GM19239 (cell line): ENCODE results near the gene TNFSF10.
"Not testable (repeated sequence)": the region's sequence is repeated elsewhere in the genome, so short reads cannot be mapped to it uniquely, and the experiment has no call there.

Experiments used
- DNase-seq: peaks from one replicate; pipeline ENCODE4 v3.0.0; 2011; ENCODE audit warnings: low spot score; ENCODE audit not compliant: insufficient read length
- FAIRE-seq: peaks from 2 replicates; lab custom pipeline; 2011; peaks lifted over from hg19 to GRCh38; lab: Jason Lieb, UNC

Gene TNFSF10

DNA sequence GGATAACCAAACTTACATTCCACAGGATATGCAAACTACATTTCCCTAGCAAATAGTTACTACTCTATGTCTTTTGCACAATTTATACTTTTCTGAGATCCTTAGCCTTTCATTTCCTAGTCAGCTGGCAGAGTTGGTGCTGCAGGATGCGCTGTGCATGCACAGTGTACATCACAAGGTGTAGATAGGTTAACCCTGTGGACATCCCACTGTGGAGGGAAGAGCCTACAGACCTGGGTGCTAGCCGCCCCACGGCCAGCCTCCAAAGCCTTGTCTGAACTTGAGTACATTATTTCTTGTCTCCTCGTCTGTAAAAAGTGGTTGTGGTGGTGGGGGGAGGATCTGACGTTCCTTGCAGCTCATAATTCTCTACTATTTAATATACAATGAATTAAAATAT is 3.5 kb downstream of the TNFSF10 start:
- DNase-seq (no peak), FAIRE-seq (no peak)

DNA sequence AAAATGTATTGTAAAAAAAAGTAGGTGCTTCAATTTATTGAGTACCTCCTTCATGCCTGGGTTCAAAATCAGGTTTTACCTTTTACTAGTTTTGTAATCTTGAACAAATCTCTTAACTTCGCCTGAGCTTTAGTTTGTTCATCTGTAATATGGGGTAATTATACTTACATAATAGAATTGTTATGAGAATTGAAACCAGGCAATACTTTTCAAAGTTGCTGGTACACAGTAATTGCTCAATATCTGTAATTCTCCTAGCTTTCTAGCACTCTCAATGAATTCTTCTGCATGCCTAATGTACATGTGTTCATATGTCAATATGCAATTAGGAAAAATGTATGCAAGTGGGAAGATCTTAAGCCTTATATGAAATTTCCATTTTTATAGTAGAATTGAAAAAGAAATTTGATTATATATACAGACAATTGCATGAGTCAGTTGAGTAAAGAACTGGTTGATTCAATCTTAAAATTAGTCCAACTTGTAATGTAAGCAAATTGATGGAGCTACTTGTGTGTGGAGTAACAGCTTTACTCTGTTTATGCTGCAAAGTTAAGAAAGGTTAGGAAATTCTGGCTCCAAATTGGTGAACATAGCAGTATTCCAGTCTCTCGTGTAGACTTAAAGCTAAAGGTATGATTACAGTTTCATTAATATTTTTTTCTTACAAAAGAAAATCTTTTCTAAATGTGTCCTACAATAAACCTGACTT is 4.1 kb downstream of the TNFSF10 start:
- no peak for FAIRE-seq
- no peak for DNase-seq

DNA sequence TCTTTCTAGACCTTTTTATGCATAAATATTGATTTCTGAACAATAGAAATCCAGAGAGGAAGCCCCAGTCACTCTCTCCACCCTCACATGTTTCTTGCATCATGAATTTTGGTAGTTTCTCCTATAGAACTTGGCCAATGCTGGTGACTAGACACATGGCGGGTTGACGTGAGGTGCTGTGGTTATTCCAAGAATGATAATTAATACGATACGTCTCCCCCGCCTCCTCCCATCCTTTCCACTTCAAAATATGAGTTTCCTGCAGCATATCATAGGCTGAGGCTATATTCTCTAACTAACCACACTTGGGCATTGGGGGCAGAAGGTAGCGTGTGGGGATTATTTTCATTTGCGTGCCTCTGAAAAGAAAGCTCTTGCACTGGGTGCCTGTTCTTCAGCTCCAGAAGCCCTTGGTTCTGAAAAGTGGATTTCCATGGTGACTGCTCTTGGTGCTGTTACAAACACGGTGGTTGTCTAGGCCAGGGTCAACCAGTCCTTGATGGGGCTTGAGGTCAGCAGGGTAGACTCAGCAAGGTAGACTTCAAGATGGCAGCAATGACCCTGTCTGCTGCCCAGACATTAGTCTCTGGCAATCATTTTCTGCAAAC is 5.3 kb downstream of the TNFSF10 start:
- DNase-seq, result no peak

DNA sequence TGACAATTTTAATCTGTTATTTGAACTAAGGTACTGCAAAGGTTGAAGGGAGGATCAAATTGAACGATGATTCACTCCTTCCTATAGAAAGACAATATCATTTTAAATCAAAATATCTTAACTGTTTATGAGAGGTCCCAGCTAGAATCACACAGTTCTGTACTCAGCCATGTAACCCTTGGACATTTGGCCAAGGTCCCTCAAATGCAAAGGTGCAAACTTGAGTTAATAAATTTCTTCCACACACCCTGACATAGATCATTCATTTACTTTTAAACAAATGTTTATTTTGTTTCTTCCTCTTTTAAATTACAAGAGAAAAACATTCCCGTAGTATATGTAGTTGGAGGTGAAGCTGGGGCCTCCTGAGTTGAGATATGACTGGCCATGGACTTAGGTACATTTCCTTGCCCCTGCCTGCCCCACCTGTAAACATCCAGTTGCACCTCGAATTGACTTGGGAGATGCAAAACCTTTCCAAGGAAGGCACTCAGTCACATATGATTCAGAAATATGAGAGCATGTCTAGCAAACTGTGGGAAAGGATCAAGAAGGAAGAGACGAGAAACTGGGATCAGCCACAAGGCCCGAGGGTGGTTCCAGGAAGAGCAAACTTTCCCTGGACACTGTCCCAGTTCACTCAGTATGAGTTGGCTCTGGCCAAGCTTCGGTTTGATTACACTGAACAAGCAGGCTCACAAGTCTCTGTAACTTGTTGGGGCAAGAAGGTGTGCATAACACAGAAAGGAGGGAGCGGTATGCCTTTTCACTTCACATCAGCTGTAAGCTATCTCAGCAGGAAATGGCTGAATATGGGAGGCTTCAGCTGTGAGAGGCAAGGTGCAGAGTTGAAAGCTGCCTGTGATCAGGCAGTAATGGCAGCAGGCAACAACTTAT is 6.7 kb downstream of the TNFSF10 start:
- peak; percentile 89 for FAIRE-seq
- DNase-seq, result no peak

More for the DNA sequence above, 5.3 kb downstream of the TNFSF10 start:
- no peak for FAIRE-seq

DNA sequence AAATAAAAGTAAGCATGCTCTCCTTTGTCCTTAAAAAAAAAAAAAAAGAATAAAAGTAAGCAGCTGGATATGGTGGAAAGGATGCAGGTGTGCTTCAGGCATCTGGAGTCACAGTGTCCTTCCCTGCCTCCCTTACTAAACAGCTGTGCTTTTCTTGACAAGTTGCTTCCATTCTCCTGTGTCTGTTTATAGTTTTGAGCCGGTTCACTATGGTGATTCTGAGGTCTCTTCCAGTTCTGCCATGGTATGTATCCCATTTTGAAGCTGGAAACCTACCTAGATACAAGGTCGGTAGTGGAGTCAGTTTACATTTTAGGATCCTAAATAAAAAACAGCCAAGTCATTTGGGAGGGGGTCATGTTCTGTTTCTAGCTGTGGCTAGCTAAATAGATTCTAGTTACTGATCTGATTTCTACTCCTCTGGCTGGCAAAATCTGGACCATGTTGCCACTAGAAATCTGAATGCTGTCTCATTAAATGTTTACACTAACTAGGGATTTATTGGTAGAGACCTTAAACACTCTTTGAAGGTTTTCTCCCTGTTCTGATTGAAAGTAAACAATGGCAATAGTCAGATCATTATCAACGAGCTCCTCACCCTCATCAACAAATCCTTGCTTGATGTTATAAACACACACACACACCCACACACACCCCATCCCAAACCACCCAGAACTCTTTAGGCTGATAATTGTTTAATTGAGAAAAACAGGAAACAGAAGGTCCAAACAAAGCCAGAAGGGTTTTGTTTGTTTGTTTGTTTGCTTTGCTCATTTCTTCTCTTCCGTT is 7.9 kb downstream of the TNFSF10 start:
- no peak for DNase-seq
- FAIRE-seq, result peak; percentile 68

DNA sequence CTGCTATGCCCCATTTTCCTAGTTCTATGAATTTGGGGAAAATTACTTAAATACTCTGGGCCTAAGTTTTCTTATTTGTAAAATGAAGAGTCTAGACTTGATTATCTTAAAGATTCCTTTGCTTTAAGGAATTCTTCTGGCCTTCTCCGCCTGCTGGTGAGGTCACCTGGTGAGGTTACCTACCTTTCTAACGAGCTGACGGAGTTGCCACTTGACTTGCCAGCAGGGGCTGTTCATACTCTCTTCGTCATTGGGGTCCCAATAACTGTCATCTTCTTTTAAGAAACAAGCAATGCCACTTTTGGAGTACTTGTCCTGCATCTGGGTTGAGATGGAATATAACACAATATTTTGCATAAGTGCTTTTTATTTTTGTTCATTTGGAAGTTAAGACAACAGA is 8.6 kb downstream of the TNFSF10 start:
- no peak for FAIRE-seq
- no peak for DNase-seq

DNA sequence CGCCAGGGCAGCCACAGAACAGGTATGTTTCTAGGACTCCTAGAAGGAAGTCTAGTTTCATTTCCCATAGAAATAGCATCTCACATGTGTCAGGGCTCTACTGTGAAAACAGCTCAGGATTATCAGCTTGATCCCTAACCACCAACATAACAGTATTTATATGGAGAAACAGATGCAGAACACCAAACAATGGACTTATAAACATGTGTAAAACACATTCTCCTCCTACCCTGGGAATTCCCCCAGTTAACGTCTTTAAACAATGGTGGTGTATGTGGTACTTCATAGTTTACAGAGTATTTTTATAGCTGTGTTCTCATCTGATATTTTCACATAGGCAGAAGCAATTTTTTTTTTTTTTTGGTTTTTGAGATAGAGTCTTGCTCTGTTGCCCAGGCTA is 9.7 kb downstream of the TNFSF10 start:
- FAIRE-seq, result no peak
- no peak for DNase-seq

DNA sequence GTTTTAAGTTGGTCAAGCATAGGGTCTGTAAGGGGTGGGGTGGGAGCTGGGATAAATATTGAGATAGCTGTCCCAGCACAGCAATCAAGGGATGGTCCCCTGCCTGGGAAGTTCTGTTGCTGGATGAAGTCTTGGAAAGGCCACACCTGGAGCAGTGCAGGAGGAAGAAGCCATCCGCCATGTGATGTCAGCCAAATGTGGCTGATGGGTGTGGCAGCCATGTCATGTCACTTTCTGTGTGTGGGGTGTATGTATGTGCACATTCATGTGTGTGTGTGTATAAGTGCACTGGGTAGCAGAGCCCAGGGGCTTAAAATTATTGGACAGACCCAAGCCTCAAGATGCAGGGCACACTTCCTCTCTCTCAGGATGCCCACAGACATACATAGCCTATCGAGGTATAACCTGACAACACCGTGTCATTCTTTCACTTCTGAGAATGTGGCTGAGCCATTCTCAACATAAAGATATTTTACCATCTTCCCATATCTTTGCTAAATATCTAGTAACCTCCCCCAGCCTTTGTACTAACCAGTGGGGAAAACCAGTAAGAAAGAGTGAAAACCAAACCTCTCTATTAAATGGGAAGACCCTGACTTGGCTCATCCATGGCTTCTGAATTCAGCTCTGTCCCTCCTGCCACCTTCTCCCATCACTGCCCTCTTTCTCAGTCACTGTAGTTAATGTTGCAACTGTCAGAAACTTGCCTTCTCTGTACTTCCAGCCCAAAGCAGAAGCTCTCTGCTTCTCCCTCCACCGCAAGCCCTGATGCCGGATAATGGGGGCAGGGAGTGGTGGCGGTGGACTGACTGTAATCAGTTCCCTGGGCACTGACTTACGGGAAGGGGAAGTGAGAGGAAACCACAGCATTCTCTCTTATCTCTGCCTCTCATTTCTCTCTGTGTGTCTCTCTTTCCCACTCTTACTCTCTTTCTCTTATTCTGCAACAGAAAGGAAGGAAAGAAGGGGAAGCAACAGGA is 11.2 kb downstream of the TNFSF10 start:
- DNase-seq (no peak), FAIRE-seq (peak; percentile 86)

DNA sequence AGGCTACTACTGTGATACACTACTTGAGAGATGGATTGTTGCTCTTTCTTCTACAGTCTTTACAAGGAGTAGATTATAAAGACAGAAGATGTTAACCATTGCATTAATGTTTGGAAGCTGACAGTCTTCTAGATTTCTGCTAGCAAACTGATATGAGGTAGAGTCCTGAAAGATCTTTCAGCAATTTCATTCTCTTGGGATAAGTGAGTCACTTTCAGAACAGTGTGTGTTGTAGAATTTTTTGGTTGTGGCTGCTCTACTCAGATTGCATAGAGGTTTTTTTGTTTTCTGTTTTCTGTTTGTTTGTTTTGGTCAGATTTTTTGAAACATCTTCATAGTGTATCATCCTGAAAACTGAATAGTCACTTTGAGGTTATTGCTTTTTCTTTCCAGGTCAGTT is 17.1 kb downstream of the TNFSF10 start:
- no peak for FAIRE-seq
- no peak for DNase-seq

DNA sequence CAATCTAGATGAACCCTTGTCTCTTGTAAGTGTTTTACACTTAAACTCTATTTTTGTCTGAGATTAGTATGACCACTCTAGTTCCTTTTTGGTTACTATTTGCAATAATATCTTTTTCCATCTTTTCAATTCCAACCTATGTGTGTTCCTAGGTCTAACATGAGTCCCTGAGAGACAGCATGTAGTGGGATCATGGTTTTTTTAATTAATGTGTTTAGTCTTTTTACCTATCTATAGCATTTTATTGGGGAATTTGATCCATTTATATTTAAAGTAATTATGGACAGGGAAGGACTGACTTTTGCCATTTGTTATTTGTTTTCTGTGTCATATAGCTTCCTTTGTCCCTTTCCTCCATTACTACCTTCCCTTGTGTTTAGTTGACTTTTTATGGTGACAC is 21.7 kb downstream of the TNFSF10 start:
- DNase-seq (no peak), FAIRE-seq (no peak)

DNA sequence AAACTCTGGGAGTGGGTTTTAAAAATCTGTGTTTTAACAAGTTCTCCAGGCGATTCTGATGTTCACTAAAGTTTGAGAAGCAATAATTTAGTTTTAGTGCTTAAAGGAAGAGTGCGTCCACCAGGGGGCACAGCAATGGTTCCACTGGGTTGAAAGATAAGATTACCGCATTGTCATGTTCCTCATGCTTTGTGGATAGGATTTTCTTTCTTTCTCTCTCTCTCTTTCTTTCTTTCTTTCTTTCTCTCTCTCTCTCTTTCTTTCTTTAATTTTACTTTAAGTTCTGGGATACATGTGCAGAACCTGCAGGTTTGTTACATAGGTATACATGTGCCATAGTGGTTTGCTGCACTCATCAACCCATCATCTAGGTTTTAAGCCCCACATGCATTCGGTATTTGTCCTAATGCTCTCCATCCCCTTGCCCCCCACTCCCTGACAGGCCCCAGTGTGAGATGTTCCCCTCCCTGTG is 33.0 kb downstream of the TNFSF10 start:
- DNase-seq, result not testable (repeated sequence)
- FAIRE-seq, result peak; percentile 95

DNA sequence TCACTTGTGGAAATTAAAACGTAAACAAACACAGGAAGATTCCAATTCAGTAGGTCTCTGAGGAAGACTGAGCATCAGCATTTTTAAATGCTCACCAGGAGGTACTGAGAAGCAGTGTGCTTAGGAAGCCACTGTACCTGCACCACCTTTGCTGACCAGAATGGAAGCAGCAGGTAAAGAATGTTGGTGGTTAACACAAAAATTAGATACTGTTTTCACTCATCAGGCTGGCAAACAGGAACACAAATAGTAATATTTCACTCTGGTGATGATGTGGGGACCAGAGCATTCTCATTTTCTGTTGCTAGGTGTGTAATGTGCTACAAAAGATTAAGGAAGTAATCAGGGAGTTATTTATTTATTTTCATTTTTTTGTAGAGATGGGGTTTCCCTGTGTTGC is 45.1 kb downstream of the TNFSF10 start:
- no peak for FAIRE-seq

DNA sequence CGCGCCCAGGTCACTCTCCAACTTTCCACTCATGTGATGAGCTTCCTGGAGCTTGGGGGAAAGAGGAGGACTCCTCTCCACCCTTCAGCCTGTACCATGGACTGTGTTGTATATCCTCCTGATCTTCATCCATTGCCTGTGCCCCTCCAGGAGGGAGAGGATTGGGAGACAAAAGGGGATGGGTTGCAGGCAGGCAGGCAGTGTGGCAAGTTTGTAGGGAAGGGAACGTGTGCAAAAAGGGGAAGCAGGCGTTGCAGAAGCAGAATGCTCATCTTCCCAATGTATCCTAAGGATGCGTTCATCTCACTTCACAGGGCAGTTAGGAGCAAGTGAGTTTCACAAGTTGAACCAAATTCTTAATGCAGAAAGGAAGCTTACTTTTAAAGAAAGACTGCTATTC is 46.9 kb downstream of the TNFSF10 start:
- no peak for DNase-seq
- FAIRE-seq, result no peak

More for the DNA sequence above, 45.1 kb downstream of the TNFSF10 start:
- DNase-seq, result no peak

DNA sequence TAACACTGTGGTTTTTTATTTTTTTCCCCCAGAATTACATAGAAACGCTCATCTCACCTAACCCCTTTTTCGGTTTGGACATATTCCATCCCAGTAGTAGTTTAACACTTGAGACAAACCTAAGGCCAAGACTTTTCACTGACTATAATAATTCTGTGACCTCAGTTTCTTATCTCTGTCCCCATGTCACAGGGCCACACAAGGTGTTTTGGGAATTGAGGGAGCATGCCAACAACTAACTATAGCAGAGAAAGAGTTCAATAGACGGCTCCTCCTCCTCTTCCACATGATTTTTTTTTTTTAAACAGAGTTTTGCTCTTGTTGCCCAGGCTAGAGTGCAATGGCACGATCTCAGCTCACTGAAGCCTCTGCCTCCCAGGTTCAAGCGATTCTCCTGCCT is 47.5 kb downstream of the TNFSF10 start:
- DNase-seq, result no peak
- FAIRE-seq, result no peak

DNA sequence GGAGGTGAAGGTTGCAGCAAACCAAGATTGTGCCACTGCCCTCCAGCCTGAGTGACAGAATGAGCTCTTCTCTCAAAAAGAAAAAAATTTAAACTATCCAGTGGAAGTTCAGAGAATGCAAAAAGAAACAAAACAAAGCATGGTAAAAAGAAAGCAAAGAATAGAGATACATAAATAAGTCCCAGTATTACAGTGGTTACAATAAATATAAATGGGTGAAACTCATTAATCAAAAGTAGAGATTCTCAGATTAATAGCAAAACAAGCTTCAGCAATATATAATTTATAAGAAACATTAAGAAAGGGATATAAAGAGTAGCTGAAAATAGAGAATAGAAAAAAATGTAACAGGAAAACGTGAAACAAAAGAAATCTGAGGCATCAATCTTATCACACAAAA is 51.3 kb downstream of the TNFSF10 start:
- no peak for FAIRE-seq

DNA sequence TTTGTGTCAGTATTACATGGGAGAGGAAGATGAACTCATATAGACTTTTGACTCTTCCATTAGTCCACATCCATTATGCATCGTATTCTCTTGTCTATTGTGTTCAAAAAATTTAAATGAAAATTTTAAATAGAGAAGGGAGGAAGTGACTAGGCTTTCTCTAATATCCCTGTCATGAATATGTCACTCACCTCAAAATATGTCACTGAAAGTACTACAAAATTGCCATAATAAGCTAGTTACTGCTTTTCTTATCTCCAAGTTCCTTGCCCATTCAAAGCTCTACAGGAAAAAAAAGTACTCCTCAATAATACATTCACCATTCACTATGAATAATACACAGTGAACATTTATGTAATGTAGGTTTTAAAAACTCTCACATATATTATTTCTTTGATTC is 52.6 kb downstream of the TNFSF10 start:
- no peak for DNase-seq
- FAIRE-seq, result no peak

More for the DNA sequence above, 51.3 kb downstream of the TNFSF10 start:
- DNase-seq, result no peak

DNA sequence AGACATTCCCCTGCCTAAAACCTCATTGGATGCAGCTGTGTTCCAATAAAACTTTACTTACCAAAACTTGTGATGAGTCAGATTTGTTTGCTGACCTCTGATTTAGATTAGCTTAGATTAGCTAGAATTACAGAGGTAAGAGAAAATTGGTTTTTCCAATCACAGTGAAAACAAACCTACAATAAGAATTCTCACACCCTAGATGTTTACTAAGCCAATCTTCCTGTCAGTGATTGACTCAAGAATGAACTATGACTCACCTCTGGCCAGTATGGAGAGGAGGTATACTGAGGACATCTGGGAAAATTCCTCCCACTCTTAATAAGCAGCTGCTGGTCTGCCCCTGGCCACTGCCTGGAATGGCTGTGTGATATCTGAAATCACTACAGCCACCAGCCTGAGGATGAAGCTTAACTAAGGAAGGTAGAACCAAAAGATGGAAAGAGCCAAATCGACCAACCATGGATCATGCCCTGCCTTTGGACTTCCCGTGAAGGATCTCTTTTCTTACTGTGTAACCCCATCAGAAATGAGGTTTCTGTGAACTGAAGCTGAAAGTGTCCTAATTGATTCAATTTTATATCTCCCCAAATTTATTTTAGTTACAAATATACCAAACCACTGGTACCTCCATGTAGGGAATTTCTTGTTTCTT is 55.9 kb downstream of the TNFSF10 start:
- FAIRE-seq (no peak), DNase-seq (no peak)

DNA sequence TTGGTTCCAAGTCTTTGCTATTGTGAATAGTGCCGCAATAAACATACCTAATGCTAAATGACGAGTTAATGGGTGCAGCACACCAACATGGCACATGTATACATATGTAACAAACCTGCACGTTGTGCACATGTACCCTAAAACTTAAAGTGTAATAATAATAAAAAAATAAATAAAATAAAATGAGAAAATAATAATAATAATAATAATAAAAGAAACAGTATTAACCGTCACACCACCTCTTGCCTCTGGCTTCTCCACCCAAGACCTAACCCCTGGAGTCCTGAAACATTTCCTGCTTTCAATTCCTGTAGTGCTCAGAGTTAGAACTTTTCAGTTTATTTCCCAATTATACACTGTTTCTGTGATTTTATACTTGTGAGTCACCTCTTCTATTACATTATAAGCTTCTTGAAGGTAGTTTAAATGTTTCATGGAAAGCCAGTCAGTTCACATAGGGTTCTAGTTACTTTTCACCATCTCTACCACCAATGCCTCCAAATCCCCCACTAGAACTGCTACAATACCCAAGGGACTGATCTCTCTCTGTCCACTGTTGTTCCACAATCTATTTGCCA is 56.6 kb downstream of the TNFSF10 start:
- no peak for DNase-seq
- FAIRE-seq, result no peak
